Neural cell (in vitro differentiated cells): ENCODE measurements around the gene THADA. TPM values are rescaled to one million over a fixed set of nuclear protein-coding genes. Genes with fewer than 3 reads are reported as not detected.

ENCODE experiments used
- H2AFZ ChIP-seq: fragments of 200-600, 300-800 bp; sonication (generic), shearing (Covaris generic); 2 replicates; pipeline ENCODE4 v1.6.0; 2014; ENCODE audit warnings: low read depth, mild to moderate bottlenecking, antibody characterized with exemption, low read length, moderate library complexity
- H3F3A ChIP-seq: fragments of 200-600 bp; shearing (Covaris generic); 2 replicates; pipeline ENCODE4 v1.6.1; 2016; ENCODE audit warnings: mild to moderate bottlenecking, moderate library complexity, mixed read lengths, antibody characterized with exemption, low read length; ENCODE audit not compliant: insufficient read depth, poor library complexity, severe bottlenecking
- H3K27ac ChIP-seq: fragments of 200-600, 300-800 bp; sonication (generic), shearing (Covaris generic); 2 replicates; pipeline ENCODE4 v1.5.1; 2014; ENCODE audit warnings: mild to moderate bottlenecking, low read length, moderate library complexity
- H3K27me3 ChIP-seq: fragments of 300-800, 200-600 bp; sonication (generic), shearing (Covaris generic); 2 replicates; pipeline ENCODE4 v1.6.0; 2014; ENCODE audit warnings: mild to moderate bottlenecking, low read depth, low read length, moderate library complexity; ENCODE audit not compliant: insufficient read depth
- H3K36me3 ChIP-seq: fragments of 300-800, 200-600 bp; sonication (generic), shearing (Covaris generic); 2 replicates; pipeline ENCODE4 v1.5.1; 2014; ENCODE audit warnings: mild to moderate bottlenecking, antibody characterized with exemption, low read length, moderate library complexity; ENCODE audit not compliant: insufficient read depth
- H3K4me2 ChIP-seq: fragments of 300-800, 200-600 bp; sonication (generic), shearing (Covaris generic); 2 replicates; pipeline ENCODE4 v1.6.0; 2014; ENCODE audit warnings: mild to moderate bottlenecking, low read length
- H3K4me3 ChIP-seq: fragments of 300-800, 200-600 bp; sonication (generic), shearing (Covaris generic); 2 replicates; pipeline ENCODE4 v1.5.1; 2014; ENCODE audit warnings: mild to moderate bottlenecking, low read length, moderate library complexity
- H3K79me2 ChIP-seq: fragments of 200-600 bp; shearing (Covaris generic); replicated peaks from 2 replicates; pipeline ENCODE4 v1.6.0; 2014; ENCODE audit warnings: mild to moderate bottlenecking, low read length, moderate library complexity; ENCODE audit not compliant: insufficient read depth
- H3K9ac ChIP-seq: fragments of 300-800, 200-600 bp; sonication (generic), shearing (Covaris generic); 2 replicates; pipeline ENCODE4 v1.6.1; 2016; ENCODE audit warnings: mild to moderate bottlenecking, low read length, mixed read lengths
- H3K9me2 ChIP-seq: fragments of 200-600 bp; shearing (Covaris generic); 2 replicates; pipeline ENCODE4 v1.6.1; 2016; ENCODE audit warnings: mild to moderate bottlenecking, low read length, mixed read lengths; ENCODE audit not compliant: insufficient read depth
- H3K9me3 ChIP-seq: fragments of 200-600, 300-800 bp; sonication (generic), shearing (Covaris generic); 2 replicates; pipeline ENCODE4 v1.6.1; 2016; ENCODE audit warnings: mild to moderate bottlenecking, mixed run types, low read length, moderate library complexity, mixed read lengths
- H4K20me1 ChIP-seq: fragments of 200-600 bp; shearing (Covaris generic); 2 replicates; pipeline ENCODE4 v1.6.1; 2016; ENCODE audit warnings: mild to moderate bottlenecking, mixed run types; ENCODE audit not compliant: insufficient read depth
- EP300 ChIP-seq: fragments of 450-650 bp; conservative IDR thresholded peaks from 2 replicates; pipeline ENCODE4 v1.6.1; 2014; ENCODE audit warnings: antibody characterized with exemption, mild to moderate bottlenecking, moderate library complexity; ENCODE audit not compliant: poor library complexity, severe bottlenecking
- EZH2 ChIP-seq: fragments of 200-600, 300-800 bp; shearing (Covaris generic), sonication (generic); IDR thresholded peaks from 2 replicates; pipeline ENCODE4 v1.6.1; 2014; ENCODE audit warnings: antibody characterized with exemption, low read length, borderline replicate concordance, mild to moderate bottlenecking; ENCODE audit not compliant: insufficient read depth, poor library complexity, severe bottlenecking
- MXI1 ChIP-seq: fragments of 450-650 bp; conservative IDR thresholded peaks from 2 replicates; pipeline ENCODE4 v1.6.1; 2014; ENCODE audit warnings: antibody characterized with exemption, mild to moderate bottlenecking; ENCODE audit not compliant: poor library complexity, severe bottlenecking
- POLR2AphosphoS5 ChIP-seq: IDR thresholded peaks from 2 replicates; pipeline ENCODE4 v1.6.1; 2012
- RAD21 ChIP-seq: fragments of 450-650 bp; conservative IDR thresholded peaks from 2 replicates; pipeline ENCODE4 v1.6.1; 2014; ENCODE audit warnings: antibody characterized with exemption, mild to moderate bottlenecking, moderate library complexity
- REST ChIP-seq: IDR thresholded peaks from 2 replicates; pipeline ENCODE4 v1.6.1; 2012; ENCODE audit warnings: borderline replicate concordance
- SMC3 ChIP-seq: fragments of 450-650 bp; conservative IDR thresholded peaks from 2 replicates; pipeline ENCODE4 v1.6.1; 2014; ENCODE audit warnings: antibody characterized with exemption, mild to moderate bottlenecking, moderate library complexity; ENCODE audit not compliant: poor library complexity
- TAF1 ChIP-seq: IDR thresholded peaks from 2 replicates; pipeline ENCODE4 v1.6.1; 2012; ENCODE audit warnings: low read depth
- polyA plus RNA-seq: library from polyadenylated mRNA; depleted of rRNA; stranded (reverse); fragments of >200 nt; gene quantifications from 2 replicates; pipeline ENCODE4 v1.2.3, GENCODE V29; 2014
- TF ChIP-seq, protein P1 (sequence below): fragments of 450-650 bp; IDR thresholded peaks from 2 replicates; pipeline ENCODE4 v1.5.1; 2014; ENCODE audit warnings: antibody characterized with exemption, mild to moderate bottlenecking, moderate library complexity; ENCODE audit not compliant: poor library complexity, severe bottlenecking

The THADA gene
- polyA plus RNA-seq, 1 donor from 2014 or later = 8.5 TPM

GRCh38 chr2:43465234-43465633 lies 130.6 kb downstream of the THADA start:
- no peak overlapping the region for H2AFZ ChIP-seq
- no peaks in the 10 kb centered on the region for H3K27me3 ChIP-seq
- no peak overlapping the region for H3K27ac ChIP-seq
- no peaks in the 10 kb centered on the region for H3K9me3 ChIP-seq
- H3K4me3 ChIP-seq = no peak overlapping the region
- no peak for TF ChIP-seq SMC3
- no peak overlapping the region for H3K4me2 ChIP-seq
- H3F3A ChIP-seq = no peaks in the 10 kb centered on the region
- no peaks in the 10 kb centered on the region for H3K79me2 ChIP-seq
- H3K36me3 ChIP-seq = no peaks in the 10 kb centered on the region
- no peaks in the 10 kb centered on the region for H3K9me2 ChIP-seq
- no peaks in the 10 kb centered on the region for H4K20me1 ChIP-seq
- no peak overlapping the region for H3K9ac ChIP-seq

DNA sequence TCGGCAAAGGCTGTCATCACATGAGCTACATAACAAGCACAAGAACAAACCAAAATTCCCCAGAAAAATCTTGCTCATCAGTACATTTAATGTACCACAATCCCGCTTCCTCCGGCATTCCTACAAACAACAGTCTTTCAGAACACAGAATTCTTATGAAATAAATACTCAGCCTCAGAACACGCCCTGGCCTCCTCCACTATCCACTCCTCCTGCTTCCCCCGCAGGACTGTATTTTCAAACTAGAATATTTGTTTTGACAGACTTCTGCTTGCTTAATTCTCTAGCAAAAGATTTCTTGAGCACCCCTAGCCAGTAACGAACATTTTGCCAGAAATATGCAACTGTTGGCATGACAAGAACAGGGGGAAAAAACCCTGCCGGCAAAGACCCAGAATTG lies 131.2 kb downstream of the THADA start:
- Histone ChIP-seq H3K9me2 (no peaks in the 10 kb centered on the region), H3K79me2 (no peaks in the 10 kb centered on the region), H3K9ac (no peak overlapping the region), H3F3A (no peaks in the 10 kb centered on the region), H3K9me3 (no peaks in the 10 kb centered on the region), H3K27ac (no peak overlapping the region), H3K36me3 (no peaks in the 10 kb centered on the region), H3K4me2 (no peak overlapping the region), H3K27me3 (no peaks in the 10 kb centered on the region), H2AFZ (no peak overlapping the region), H3K4me3 (no peak overlapping the region), H4K20me1 (no peaks in the 10 kb centered on the region)
- no peak for TF ChIP-seq EP300
- no peak for TF ChIP-seq MXI1
- TF ChIP-seq SMC3 = no peak
- TF ChIP-seq, protein P1, sequence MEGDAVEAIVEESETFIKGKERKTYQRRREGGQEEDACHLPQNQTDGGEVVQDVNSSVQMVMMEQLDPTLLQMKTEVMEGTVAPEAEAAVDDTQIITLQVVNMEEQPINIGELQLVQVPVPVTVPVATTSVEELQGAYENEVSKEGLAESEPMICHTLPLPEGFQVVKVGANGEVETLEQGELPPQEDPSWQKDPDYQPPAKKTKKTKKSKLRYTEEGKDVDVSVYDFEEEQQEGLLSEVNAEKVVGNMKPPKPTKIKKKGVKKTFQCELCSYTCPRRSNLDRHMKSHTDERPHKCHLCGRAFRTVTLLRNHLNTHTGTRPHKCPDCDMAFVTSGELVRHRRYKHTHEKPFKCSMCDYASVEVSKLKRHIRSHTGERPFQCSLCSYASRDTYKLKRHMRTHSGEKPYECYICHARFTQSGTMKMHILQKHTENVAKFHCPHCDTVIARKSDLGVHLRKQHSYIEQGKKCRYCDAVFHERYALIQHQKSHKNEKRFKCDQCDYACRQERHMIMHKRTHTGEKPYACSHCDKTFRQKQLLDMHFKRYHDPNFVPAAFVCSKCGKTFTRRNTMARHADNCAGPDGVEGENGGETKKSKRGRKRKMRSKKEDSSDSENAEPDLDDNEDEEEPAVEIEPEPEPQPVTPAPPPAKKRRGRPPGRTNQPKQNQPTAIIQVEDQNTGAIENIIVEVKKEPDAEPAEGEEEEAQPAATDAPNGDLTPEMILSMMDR = no peak
- no peak for TF ChIP-seq RAD21
- TF ChIP-seq TAF1 = no peak
- no peak for TF ChIP-seq EZH2
- no peak for TF ChIP-seq REST
- TF ChIP-seq POLR2AphosphoS5 = no peak
